Trophoblast cell (in vitro differentiated cells and primary cell): ENCODE data around the gene MRPS23.

Experiments used
- DNase-seq, 2 donors: peaks; one replicate each; pipeline ENCODE4 v3.0.0-alpha.2; 2016
- H2AFZ ChIP-seq: 2 replicates; pipeline ENCODE4 v1.6.1; 2013; ENCODE audit warnings: low read length, moderate library complexity, mild to moderate bottlenecking; ENCODE audit not compliant: insufficient read depth, poor library complexity
- H2AK5ac ChIP-seq: 2 replicates; pipeline ENCODE4 v1.6.1; 2013; ENCODE audit warnings: mild to moderate bottlenecking, low read length
- H2BK120ac ChIP-seq: 2 replicates; pipeline ENCODE4 v1.6.1; 2013; ENCODE audit warnings: low read length, mild to moderate bottlenecking, moderate library complexity; ENCODE audit not compliant: insufficient read depth, poor library complexity
- H2BK12ac ChIP-seq: 2 replicates; pipeline ENCODE4 v1.6.1; 2013; ENCODE audit warnings: mild to moderate bottlenecking, low read length, moderate library complexity
- H2BK5ac ChIP-seq: 2 replicates; pipeline ENCODE4 v1.6.1; 2013; ENCODE audit warnings: low read length, low read depth, moderate library complexity, mild to moderate bottlenecking; ENCODE audit not compliant: poor library complexity
- H3K14ac ChIP-seq: 2 replicates; pipeline ENCODE4 v1.6.1; 2013; ENCODE audit warnings: mild to moderate bottlenecking, low read length
- H3K18ac ChIP-seq: 2 replicates; pipeline ENCODE4 v1.6.1; 2013; ENCODE audit warnings: mild to moderate bottlenecking, low read length
- H3K23ac ChIP-seq: 2 replicates; pipeline ENCODE4 v1.6.1; 2013; ENCODE audit warnings: low read length
- H3K27ac ChIP-seq: 2 replicates; pipeline ENCODE4 v1.5.1; 2013; ENCODE audit warnings: low read depth, mild to moderate bottlenecking, inconsistent platforms, low read length, moderate library complexity
- H3K27me3 ChIP-seq: 2 replicates; pipeline ENCODE4 v1.6.1; 2013; ENCODE audit warnings: inconsistent platforms, mild to moderate bottlenecking, low read length, moderate library complexity; ENCODE audit not compliant: insufficient read depth
- H3K36me3 ChIP-seq, 2 experiments: 1 replicate in 1 of 2; 2 replicates in 1 of 2; pipeline ENCODE4 v1.6.1; 2013; ENCODE audit warnings: low read length in 2 of 2, mild to moderate bottlenecking in 2 of 2, moderate library complexity in 1 of 2; ENCODE audit not compliant: insufficient read depth in 2 of 2, control insufficient read depth in 1 of 2
- H3K4ac ChIP-seq: 2 replicates; pipeline ENCODE4 v1.6.1; 2013; ENCODE audit warnings: low read depth, mild to moderate bottlenecking, low read length, moderate library complexity
- H3K4me1 ChIP-seq, 2 experiments: 1 replicate in 1 of 2; 2 replicates in 1 of 2; pipeline ENCODE4 v1.6.1; 2013; ENCODE audit warnings: low read length in 2 of 2, mild to moderate bottlenecking in 2 of 2, moderate library complexity in 1 of 2; ENCODE audit not compliant: insufficient read depth in 2 of 2, control insufficient read depth in 1 of 2
- H3K4me2 ChIP-seq: 2 replicates; pipeline ENCODE4 v1.6.1; 2013; ENCODE audit warnings: inconsistent platforms, mild to moderate bottlenecking, low read length, moderate library complexity
- H3K4me3 ChIP-seq: 2 replicates; pipeline ENCODE4 v1.5.1; 2013; ENCODE audit warnings: mild to moderate bottlenecking, low read depth, low read length, inconsistent platforms
- H3K79me1 ChIP-seq: one replicate; pipeline ENCODE4 v1.6.1; 2013; ENCODE audit warnings: low read length
- H3K79me2 ChIP-seq: 2 replicates; pipeline ENCODE4 v1.6.1; 2013; ENCODE audit warnings: low read length, mild to moderate bottlenecking; ENCODE audit not compliant: control insufficient read depth, insufficient read depth, poor library complexity
- H3K9ac ChIP-seq: 2 replicates; pipeline ENCODE4 v1.6.1; 2013; ENCODE audit warnings: mild to moderate bottlenecking, low read length
- H3K9me3 ChIP-seq: 2 replicates; pipeline ENCODE4 v1.6.1; 2013; ENCODE audit warnings: low read depth, mild to moderate bottlenecking, control low read depth, inconsistent platforms, low read length; ENCODE audit not compliant: insufficient read depth
- H4K12ac ChIP-seq: 2 replicates; pipeline ENCODE4 v1.6.1; 2013; ENCODE audit warnings: low read depth, mild to moderate bottlenecking, low read length, moderate library complexity
- H4K8ac ChIP-seq: 2 replicates; pipeline ENCODE4 v1.6.1; 2013; ENCODE audit warnings: low read depth, mild to moderate bottlenecking, low read length, moderate library complexity
- H4K91ac ChIP-seq: one replicate; pipeline ENCODE4 v1.6.1; 2013; ENCODE audit warnings: low read depth, mild to moderate bottlenecking, low read length, moderate library complexity
- WGBS: extraction: QIAGEN DNeasy Blood & Tissue Kit; methylation state at CpG from one replicate; pipeline ENCODE4 v1.1.7; 2013; ENCODE audit warnings: missing lambda C conversion rate; ENCODE audit not compliant: insufficient read length, insufficient coverage; ENCODE audit errors: extremely low coverage; 5-methylcytosine and 5-hydroxymethylcytosine counted together

The MRPS23 gene

DNA sequence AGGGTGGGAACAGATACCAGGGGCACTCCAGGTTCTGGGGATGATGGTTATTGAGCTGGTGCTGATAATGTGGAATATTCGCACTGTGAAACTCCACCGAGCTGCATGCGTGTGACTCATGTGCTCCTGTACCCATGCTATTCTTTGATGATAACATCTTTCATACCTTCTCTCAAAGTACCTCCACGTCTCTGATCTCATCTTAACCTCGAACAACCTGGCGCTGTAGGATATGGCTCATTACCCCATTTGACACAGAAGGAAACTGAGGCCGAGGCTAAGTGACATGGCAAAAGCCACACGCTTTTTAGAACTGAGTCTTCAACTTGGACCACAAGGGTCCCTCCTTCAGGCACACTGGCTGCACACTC is 30.2 kb upstream of the MRPS23 start:
- Histone ChIP-seq H3K4me3 (no peak overlapping the region), H3K14ac (peak overlapping the region; percentile 41), H2BK12ac (peak overlapping the region; percentile 85), H3K79me2 (peaks cover 2% of the 10 kb centered on the region), H3K27me3 (no peaks in the 10 kb centered on the region), H4K8ac (no peak overlapping the region), H3K4me2 (no peak overlapping the region), H3K4me1 (peaks cover 50 to 52% of the 10 kb centered on the region in 2 experiments), H2AK5ac (peak overlapping the region; percentile 60), H2AFZ (no peak overlapping the region), H4K91ac (peak overlapping the region; percentile 44), H2BK120ac (peak overlapping the region; percentile 65), H3K23ac (no peak overlapping the region), H3K36me3 (peaks cover 9 to 11% of the 10 kb centered on the region in 2 experiments), H2BK5ac (no peak overlapping the region), H4K12ac (no peak overlapping the region), H3K27ac (peak overlapping the region; percentile 30), H3K9me3 (no peaks in the 10 kb centered on the region), H3K18ac (peak overlapping the region; percentile 33), H3K4ac (peak overlapping the region; percentile 24), H3K9ac (no peak overlapping the region), H3K79me1 (peaks cover 31% of the 10 kb centered on the region)
- DNase-seq = peak; percentile 37 to 76
- no CpG with 5 or more reads among the region's 8 CpGs for WGBS

DNA sequence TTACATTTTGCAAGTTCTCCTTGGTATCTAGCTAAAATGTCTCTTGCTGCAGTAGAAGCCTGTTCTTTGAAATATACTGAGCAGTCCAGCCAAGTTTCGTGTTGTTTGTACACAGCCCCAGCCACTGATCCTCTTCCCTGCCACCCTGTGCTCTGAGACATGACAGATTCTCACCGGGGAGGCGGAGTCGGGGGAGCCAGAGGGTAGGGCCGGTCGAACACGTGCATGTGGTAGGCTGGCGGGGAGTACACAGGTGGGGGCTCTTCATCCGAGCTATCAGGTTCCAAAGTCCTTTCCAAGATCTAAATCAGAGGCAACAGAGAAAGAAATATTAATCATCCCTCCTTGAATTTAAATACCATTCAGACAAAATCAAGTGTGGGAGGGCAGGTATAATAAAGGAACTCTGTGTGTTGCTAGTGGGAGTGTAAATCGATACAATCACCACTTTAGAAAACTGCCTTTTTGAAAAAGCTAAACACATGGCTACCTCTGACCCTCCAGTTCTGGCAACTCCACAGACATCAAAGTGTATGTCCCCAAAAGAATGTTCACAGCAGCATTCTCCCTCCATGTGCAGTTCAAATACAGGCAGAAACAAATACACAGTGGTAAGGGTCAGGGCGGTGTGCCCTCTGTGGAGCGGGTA is 29.7 kb upstream of the MRPS23 start:
- Histone ChIP-seq H3K18ac (peak overlapping the region; percentile 33), H2BK5ac (peak overlapping the region; percentile 28), H3K23ac (no peak overlapping the region), H3K4me3 (no peak overlapping the region), H3K27me3 (no peaks in the 10 kb centered on the region), H3K4me2 (peak overlapping the region; percentile 19), H2BK120ac (peak overlapping the region; percentile 33), H3K79me2 (peaks cover 2% of the 10 kb centered on the region), H4K8ac (no peak overlapping the region), H4K12ac (no peak overlapping the region), H3K9ac (no peak overlapping the region), H2AFZ (no peak overlapping the region), H3K9me3 (no peaks in the 10 kb centered on the region), H3K4me1 (peaks cover 53 to 56% of the 10 kb centered on the region in 2 experiments), H3K36me3 (peaks cover 5 to 7% of the 10 kb centered on the region in 2 experiments), H3K27ac (peak overlapping the region; percentile 50), H2BK12ac (peak overlapping the region; percentile 85), H3K4ac (no peak overlapping the region), H4K91ac (peak overlapping the region; percentile 48), H3K14ac (peak overlapping the region; percentile 32), H2AK5ac (peak overlapping the region; percentile 60), H3K79me1 (peaks cover 34% of the 10 kb centered on the region)
- no peak for DNase-seq
- WGBS = no CpG with 5 or more reads among the region's 12 CpGs

DNA sequence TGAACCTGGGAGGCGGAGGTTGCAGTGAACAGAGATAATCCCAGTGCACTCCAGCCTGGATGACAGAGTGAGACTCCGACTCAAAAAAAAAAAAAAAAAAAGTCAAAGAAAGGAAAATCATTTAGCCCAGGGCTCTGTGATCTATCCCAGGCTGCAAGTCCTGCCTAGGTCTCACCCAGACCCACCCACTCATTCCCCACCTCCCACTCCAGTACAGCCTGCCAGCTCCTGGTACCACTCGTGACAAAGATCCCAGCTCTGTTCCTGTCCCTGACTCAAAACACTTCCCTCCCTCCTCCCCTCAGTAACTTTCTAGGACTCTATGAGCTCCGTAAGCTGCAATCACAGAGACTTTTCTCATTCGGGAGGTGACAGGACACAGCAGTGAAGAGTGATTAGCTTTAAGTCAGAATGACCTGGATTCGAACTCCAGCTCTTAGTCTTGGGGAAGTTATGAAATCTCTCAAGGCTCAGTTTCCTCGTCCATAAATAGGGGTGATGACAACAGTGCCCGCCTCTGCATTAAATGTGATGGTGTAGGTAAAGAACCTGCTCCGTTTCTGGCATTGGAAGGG is 28.0 kb upstream of the MRPS23 start:
- Histone ChIP-seq H3K79me2 (peaks cover 6% of the 10 kb centered on the region), H2BK5ac (peak overlapping the region; percentile 4), H3K27me3 (no peaks in the 10 kb centered on the region), H3K23ac (no peak overlapping the region), H3K14ac (no peak overlapping the region), H4K8ac (no peak overlapping the region), H2BK120ac (peak overlapping the region; percentile 26), H3K27ac (peak overlapping the region; percentile 20), H3K79me1 (peaks cover 46% of the 10 kb centered on the region), H2AFZ (no peak overlapping the region), H3K9me3 (no peaks in the 10 kb centered on the region), H3K9ac (no peak overlapping the region), H3K36me3 (peaks cover 3 to 10% of the 10 kb centered on the region in 2 experiments), H2AK5ac (peak overlapping the region; percentile 67), H4K91ac (peak overlapping the region; percentile 39), H3K18ac (peak overlapping the region; percentile 30), H4K12ac (no peak overlapping the region), H3K4me1 (peaks cover 69 to 71% of the 10 kb centered on the region in 2 experiments), H3K4me2 (no peak overlapping the region), H3K4ac (no peak overlapping the region), H2BK12ac (peak overlapping the region; percentile 37), H3K4me3 (no peak overlapping the region)
- no CpG with 5 or more reads among the region's 9 CpGs for WGBS
- DNase-seq = no peak

- no peak overlapping the region for H3K4me3 ChIP-seq
- DNase-seq = peak; percentile 57 to 60
- peaks cover 45% of the 10 kb centered on the region for H3K79me1 ChIP-seq
- H2AFZ ChIP-seq = no peak overlapping the region
- H3K27me3 ChIP-seq = no peaks in the 10 kb centered on the region
- H2BK5ac ChIP-seq = peak overlapping the region; percentile 74
- H3K79me2 ChIP-seq = peaks cover 6% of the 10 kb centered on the region
- H3K9ac ChIP-seq = no peak overlapping the region
- peaks cover 12 to 20% of the 10 kb centered on the region in 2 experiments for H3K36me3 ChIP-seq
- peak overlapping the region; percentile 61 for H3K18ac ChIP-seq
- H2BK120ac ChIP-seq = peak overlapping the region; percentile 40
- no peak overlapping the region for H4K12ac ChIP-seq
- H3K27ac ChIP-seq = peak overlapping the region; percentile 86
- peak overlapping the region; percentile 85 for H2BK12ac ChIP-seq
- WGBS = no CpG with 5 or more reads among the region's 2 CpGs
- no peak overlapping the region for H3K4ac ChIP-seq
- no peak overlapping the region for H3K4me2 ChIP-seq
- H3K4me1 ChIP-seq = peaks cover 67 to 69% of the 10 kb centered on the region in 2 experiments
- H3K9me3 ChIP-seq = no peaks in the 10 kb centered on the region
- peak overlapping the region; percentile 56 for H3K14ac ChIP-seq
- H4K8ac ChIP-seq = peak overlapping the region; percentile 44
- H4K91ac ChIP-seq = peak overlapping the region; percentile 78
- no peak overlapping the region for H3K23ac ChIP-seq
- H2AK5ac ChIP-seq = peak overlapping the region; percentile 67
Observed at GRCh38 chr17:57876866-57877237, 27.0 kb upstream of the MRPS23 start.
